Transverse colon (tissue), 4 donors: Measurements from ENCODE around the gene CEACAM21. TPM values are rescaled to one million over a fixed set of nuclear protein-coding genes. Genes with fewer than 3 reads are reported as not detected.

Experiments used
- DNase-seq: peaks from one replicate; pipeline ENCODE4 v3.0.0-alpha.2; 2019
- H3K27ac ChIP-seq, 4 donors: fragments of 200-600 bp; sonication (generic); 2 replicates each; pipeline ENCODE4 v1.5.1; 2016 to 2018; ENCODE audit warnings: inconsistent platforms in 4 of 4
- H3K27me3 ChIP-seq: fragments of 200-600 bp; sonication (generic); 2 replicates; pipeline ENCODE4 v1.5.1; 2017; ENCODE audit warnings: inconsistent platforms
- H3K36me3 ChIP-seq, 4 donors: fragments of 200-600 bp; sonication (generic); 2 replicates each; pipeline ENCODE4 v1.5.1; 2017 to 2019; ENCODE audit warnings: inconsistent platforms in 4 of 4
- H3K4me1 ChIP-seq, 4 donors: fragments of 200-600 bp; sonication (generic); 2 replicates each; pipeline ENCODE4 v1.5.1; 2017 to 2020; ENCODE audit warnings: inconsistent platforms in 4 of 4
- H3K4me3 ChIP-seq, 4 donors: fragments of 200-600 bp; sonication (generic); 1 replicate in 1 of 4; 2 replicates in 3 of 4; pipeline versions ENCODE4 v1.5.1 to v1.6.1; 2017 to 2019; ENCODE audit warnings: inconsistent platforms in 4 of 4
- H3K9me3 ChIP-seq, 2 donors: fragments of 200-600 bp; sonication (generic); 2 replicates each; pipeline ENCODE4 v1.5.1; 2017 to 2019; ENCODE audit warnings: inconsistent platforms in 2 of 2
- CTCF ChIP-seq, 5 experiments: fragments of 200-600 bp in 3 of 5; fragments of 450-650 bp in 2 of 5; sonication (generic) in 3 of 5; IDR thresholded peaks; 1 replicate in 2 of 5; 2 replicates in 3 of 5; pipeline ENCODE4 v1.5.1; 2016 to 2017; ENCODE audit warnings: antibody characterized with exemption in 5 of 5, inconsistent platforms in 3 of 5, mild to moderate bottlenecking in 2 of 5, moderate library complexity in 1 of 5
- EP300 ChIP-seq: sonication (generic); formaldehyde crosslinking; IDR thresholded peaks from one replicate; pipeline ENCODE4 v1.6.1; 2017; ENCODE audit warnings: antibody characterized with exemption, low read depth
- POLR2A ChIP-seq: fragments of 450-650 bp; IDR thresholded peaks from one replicate; pipeline ENCODE4 v1.6.1; 2016; ENCODE audit warnings: antibody characterized with exemption, mild to moderate bottlenecking, moderate library complexity
- POLR2AphosphoS5 ChIP-seq, 3 donors: sonication (generic); formaldehyde crosslinking; IDR thresholded peaks; one replicate each; pipeline ENCODE4 v1.6.1; 2016; ENCODE audit warnings: antibody characterized with exemption in 3 of 3
- WGBS, 2 donors: methylation state at CpG; one replicate each; pipeline ENCODE4 v1.1.5; 2018; ENCODE audit warnings: low coverage in 1 of 2; 5-methylcytosine and 5-hydroxymethylcytosine counted together
- in situ Hi-C, 4 donors: fragments of 200-750 bp; cut with MboI; loops; one replicate each; pipeline versions ENCODE4 v1.15.0 to v1.15.1; 2017; ENCODE audit warnings: low sequenced_read_pairs in 3 of 4, low pct_ligation_motif_present in 1 of 4, low pct_unique_long_range_greater_than_20kb in 1 of 4
- intact Hi-C: fragments of 100-400 bp; cut with DNase I; formaldehyde crosslinking; loops from one replicate; pipeline ENCODE4 v1.15.1; 2023; ENCODE audit warnings: low total_unique reads
- total RNA-seq, 4 donors: library from RNA; depleted of rRNA; stranded (reverse); fragments of >200 nt; gene quantifications; one replicate each; pipeline ENCODE4 v1.1.0, GENCODE V29; 2016

The CEACAM21 gene
- total RNA-seq, 4 donors from 2014 or later = 0.41 to 1.1 (median 0.95) TPM; not detected in 1

- Histone ChIP-seq H3K4me1 (no peaks in the 10 kb centered on the region), H3K36me3 (no peaks in the 10 kb centered on the region), H3K4me3 (no peak overlapping the region), H3K27me3 (peaks cover 56% of the 10 kb centered on the region), H3K9me3 (no peaks in the 10 kb centered on the region), H3K27ac (no peak overlapping the region)
- TF ChIP-seq EP300 (no peak), POLR2A (no peak), POLR2AphosphoS5 (IDR thresholded peaks at IDR 0.05) (no peak), CTCF (IDR thresholded peaks at IDR 0.05) (no peak)
- in situ Hi-C loops = loop anchor here in 3 of 4 donors (5.0 to 25.0 kb wide), 3 partner anchors 93 to 218 kb away; no protein-coding TSS in a partner anchor
- no peak for DNase-seq
- intact Hi-C loops = no loop called here
Observed at GRCh38 chr19:41554907-41555306, 21.1 kb upstream of the CEACAM21 start.

- no peaks in the 10 kb centered on the region for H3K4me1 ChIP-seq
- WGBS, 2 donors = 15 to 23% methylated on average over 3 of the region's 3 CpGs
- H3K27me3 ChIP-seq = peaks cover 57% of the 10 kb centered on the region
- TF ChIP-seq POLR2AphosphoS5 (IDR thresholded peaks at IDR 0.05) = no peak
- no peak for TF ChIP-seq EP300
- no peak for TF ChIP-seq CTCF (IDR thresholded peaks at IDR 0.05)
- no peak for TF ChIP-seq POLR2A
- DNase-seq = no peak
- no peaks in the 10 kb centered on the region for H3K9me3 ChIP-seq
- in situ Hi-C loops (loop anchor here in 3 of 4 donors (5.0 to 25.0 kb wide), 3 partner anchors 93 to 218 kb away; no protein-coding TSS in a partner anchor), intact Hi-C loops (no loop called here)
- no peaks in the 10 kb centered on the region for H3K36me3 ChIP-seq
- H3K27ac ChIP-seq = peak overlapping the region in 1 of 4 donors; percentile 8
- no peak overlapping the region for H3K4me3 ChIP-seq
Observed at GRCh38 chr19:41555748-41556147, 20.2 kb upstream of the CEACAM21 start.

- intact Hi-C loops (no loop called here), in situ Hi-C loops (loop anchor here in 2 of 4 donors (25.0 kb wide), 2 partner anchors 102 to 227 kb away; no protein-coding TSS in a partner anchor)
- no peak overlapping the region for H3K27ac ChIP-seq
- peaks cover 0 to 12% (median 6%) of the 10 kb centered on the region in 4 donors for H3K4me1 ChIP-seq
- DNase-seq = no peak
- peaks cover 74% of the 10 kb centered on the region for H3K27me3 ChIP-seq
- no peak for TF ChIP-seq POLR2A
- no peak for TF ChIP-seq EP300
- H3K36me3 ChIP-seq = no peaks in the 10 kb centered on the region
- no peaks in the 10 kb centered on the region for H3K9me3 ChIP-seq
- WGBS, 2 donors = 16 to 24% methylated on average over 5 to 18 of the region's 19 CpGs
- no peak overlapping the region for H3K4me3 ChIP-seq
Observed at GRCh38 chr19:41563854-41564514, 12.0 kb upstream of the CEACAM21 start.

GRCh38 chr19:41564515-41565378 is 11.2 kb upstream of the CEACAM21 start:
- intact Hi-C loops (no loop called here), in situ Hi-C loops (loop anchor here in 2 of 4 donors (25.0 kb wide), 2 partner anchors 102 to 227 kb away; no protein-coding TSS in a partner anchor)
- no peak for DNase-seq
- Histone ChIP-seq H3K27me3 (peaks cover 74% of the 10 kb centered on the region), H3K4me1 (peaks cover 0 to 12% (median 6%) of the 10 kb centered on the region in 4 donors), H3K9me3 (no peaks in the 10 kb centered on the region), H3K36me3 (no peaks in the 10 kb centered on the region), H3K27ac (no peak overlapping the region), H3K4me3 (peak overlapping the region in 1 of 4 donors; percentile 16)
- TF ChIP-seq EP300 (no peak), CTCF (IDR thresholded peaks at IDR 0.05) (no peak), POLR2AphosphoS5 (IDR thresholded peaks at IDR 0.05) (no peak), POLR2A (no peak)
- WGBS, 2 donors = 17% methylated on average over 43 of the region's 59 CpGs; no CpG with 5 or more reads in 1 of the 2 donors
